BE2C (cell line): ENCODE data around the gene UCK1.

Experiments
- DNase-seq: peaks from one replicate; pipeline ENCODE4 v3.0.0-alpha.2; 2020
- H3K27me3 ChIP-seq: fragments of 250-450 bp; sonication (Bioruptor Pico); 2 replicates; pipeline ENCODE4 v1.5.1; 2020; ENCODE audit warnings: mild to moderate bottlenecking
- H3K36me3 ChIP-seq: fragments of 250-450 bp; sonication (Bioruptor Pico); 2 replicates; pipeline ENCODE4 v1.5.1; 2020; ENCODE audit warnings: mild to moderate bottlenecking
- H3K4me1 ChIP-seq: fragments of 250-450 bp; sonication (Bioruptor Pico); 2 replicates; pipeline ENCODE4 v1.5.1; 2020
- H3K4me3 ChIP-seq: 2 replicates; pipeline ENCODE4 v1.5.1; 2011; ENCODE audit warnings: low read depth, low read length
- H3K9me3 ChIP-seq: fragments of 250-450 bp; sonication (Bioruptor Pico); 2 replicates; pipeline ENCODE4 v1.5.1; 2020
- TF ChIP-seq, protein P1 (sequence below): IDR thresholded peaks from 2 replicates; pipeline ENCODE4 v1.5.1; 2012; ENCODE audit warnings: mild to moderate bottlenecking, low read depth, low read length

Gene UCK1

DNA sequence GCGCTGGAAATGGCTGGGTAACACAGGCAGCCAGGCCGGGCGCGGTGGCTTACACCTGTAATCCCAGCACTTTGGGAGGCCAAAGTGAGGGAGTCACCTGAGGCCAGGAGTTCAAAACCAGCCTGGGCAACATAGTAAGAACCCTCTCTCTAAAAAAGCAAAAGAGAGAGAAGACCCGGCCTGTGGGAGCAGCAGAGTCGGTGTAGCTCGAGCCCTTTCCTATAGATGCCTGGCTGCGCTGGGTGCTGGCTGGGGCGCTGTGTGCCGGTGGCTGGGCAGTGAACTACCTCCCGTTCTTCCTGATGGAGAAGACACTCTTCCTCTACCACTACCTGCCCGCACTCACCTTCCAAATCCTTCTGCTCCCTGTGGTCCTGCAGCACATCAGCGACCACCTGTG lies 9.2 kb downstream of the UCK1 start:
- TF ChIP-seq, protein P1, sequence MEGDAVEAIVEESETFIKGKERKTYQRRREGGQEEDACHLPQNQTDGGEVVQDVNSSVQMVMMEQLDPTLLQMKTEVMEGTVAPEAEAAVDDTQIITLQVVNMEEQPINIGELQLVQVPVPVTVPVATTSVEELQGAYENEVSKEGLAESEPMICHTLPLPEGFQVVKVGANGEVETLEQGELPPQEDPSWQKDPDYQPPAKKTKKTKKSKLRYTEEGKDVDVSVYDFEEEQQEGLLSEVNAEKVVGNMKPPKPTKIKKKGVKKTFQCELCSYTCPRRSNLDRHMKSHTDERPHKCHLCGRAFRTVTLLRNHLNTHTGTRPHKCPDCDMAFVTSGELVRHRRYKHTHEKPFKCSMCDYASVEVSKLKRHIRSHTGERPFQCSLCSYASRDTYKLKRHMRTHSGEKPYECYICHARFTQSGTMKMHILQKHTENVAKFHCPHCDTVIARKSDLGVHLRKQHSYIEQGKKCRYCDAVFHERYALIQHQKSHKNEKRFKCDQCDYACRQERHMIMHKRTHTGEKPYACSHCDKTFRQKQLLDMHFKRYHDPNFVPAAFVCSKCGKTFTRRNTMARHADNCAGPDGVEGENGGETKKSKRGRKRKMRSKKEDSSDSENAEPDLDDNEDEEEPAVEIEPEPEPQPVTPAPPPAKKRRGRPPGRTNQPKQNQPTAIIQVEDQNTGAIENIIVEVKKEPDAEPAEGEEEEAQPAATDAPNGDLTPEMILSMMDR = no peak
- Histone ChIP-seq H3K4me3 (no peak overlapping the region), H3K27me3 (no peaks in the 10 kb centered on the region), H3K4me1 (no peaks in the 10 kb centered on the region), H3K36me3 (peaks cover 58% of the 10 kb centered on the region), H3K9me3 (no peaks in the 10 kb centered on the region)
- no peak for DNase-seq

DNA sequence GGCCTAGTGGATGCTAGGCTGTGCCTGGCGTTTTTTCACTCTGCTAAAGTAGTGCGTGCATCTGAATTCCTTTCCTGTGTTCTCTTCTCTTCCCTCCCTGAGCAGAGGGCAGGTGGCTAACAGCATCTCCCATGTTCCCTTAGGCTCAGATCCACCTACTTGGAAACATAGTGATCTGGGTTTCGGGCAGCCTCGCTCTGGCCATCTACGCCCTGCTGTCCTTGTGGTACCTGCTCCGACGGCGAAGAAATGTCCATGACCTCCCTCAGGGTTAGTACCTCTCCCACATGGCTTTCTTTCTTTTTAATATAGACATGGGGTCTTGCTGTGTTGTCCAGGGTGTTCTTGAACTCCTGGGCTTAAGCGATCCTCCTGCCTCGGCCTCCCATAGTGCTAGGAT lies 9.9 kb downstream of the UCK1 start:
- DNase-seq = no peak
- H3K27me3 ChIP-seq = no peaks in the 10 kb centered on the region
- no peaks in the 10 kb centered on the region for H3K4me1 ChIP-seq
- H3K4me3 ChIP-seq = no peak overlapping the region
- peaks cover 64% of the 10 kb centered on the region for H3K36me3 ChIP-seq
- H3K9me3 ChIP-seq = no peaks in the 10 kb centered on the region
- TF ChIP-seq, protein P1 = no peak

DNA sequence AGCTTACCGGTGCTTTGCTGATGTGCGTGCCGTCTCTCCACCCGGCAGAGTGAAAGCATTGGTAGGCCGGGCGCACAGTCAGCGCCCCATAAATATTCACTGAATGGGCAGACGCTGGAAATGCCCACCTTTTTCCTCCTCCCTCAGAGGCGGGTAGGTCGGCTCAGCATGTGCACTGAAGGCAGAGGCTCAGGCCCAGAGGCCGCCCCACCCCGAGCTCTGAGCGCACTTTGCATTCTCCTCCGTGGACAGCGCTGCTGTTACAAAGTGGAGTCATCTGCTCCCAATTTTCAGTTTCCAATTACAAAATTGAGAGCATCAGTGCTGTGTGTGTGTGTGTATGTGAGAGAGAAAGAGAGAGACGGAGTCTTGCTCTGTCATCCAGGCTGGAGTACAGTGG lies 10.6 kb downstream of the UCK1 start:
- DNase-seq = no peak
- no peaks in the 10 kb centered on the region for H3K9me3 ChIP-seq
- no peaks in the 10 kb centered on the region for H3K4me1 ChIP-seq
- no peak overlapping the region for H3K4me3 ChIP-seq
- TF ChIP-seq, protein P1 = no peak
- H3K27me3 ChIP-seq = no peaks in the 10 kb centered on the region
- peaks cover 59% of the 10 kb centered on the region for H3K36me3 ChIP-seq

DNA sequence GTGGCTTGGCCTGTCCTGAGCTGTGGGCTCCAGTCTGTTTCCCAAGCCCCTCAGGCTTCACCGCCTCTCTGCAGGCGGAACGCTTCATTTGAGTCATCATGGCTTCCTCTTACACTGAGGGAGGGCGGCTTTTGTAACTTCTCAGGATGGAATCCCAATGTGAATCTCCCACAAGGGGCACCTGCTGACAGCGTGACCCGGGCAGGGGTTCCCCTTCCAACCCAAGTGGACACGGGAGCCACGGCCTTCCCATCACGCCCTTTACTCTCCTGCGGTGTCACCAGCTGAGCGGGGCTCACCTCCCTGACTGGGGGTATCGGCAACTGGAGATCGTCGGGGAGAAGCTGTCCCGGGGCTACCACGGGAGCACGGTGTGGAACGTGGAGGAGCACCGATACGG lies 12.5 kb downstream of the UCK1 start:
- Histone ChIP-seq H3K4me3 (no peak overlapping the region), H3K4me1 (no peaks in the 10 kb centered on the region), H3K36me3 (peaks cover 44% of the 10 kb centered on the region), H3K27me3 (no peaks in the 10 kb centered on the region), H3K9me3 (no peaks in the 10 kb centered on the region)
- DNase-seq = no peak
- TF ChIP-seq, protein P1 = no peak

DNA sequence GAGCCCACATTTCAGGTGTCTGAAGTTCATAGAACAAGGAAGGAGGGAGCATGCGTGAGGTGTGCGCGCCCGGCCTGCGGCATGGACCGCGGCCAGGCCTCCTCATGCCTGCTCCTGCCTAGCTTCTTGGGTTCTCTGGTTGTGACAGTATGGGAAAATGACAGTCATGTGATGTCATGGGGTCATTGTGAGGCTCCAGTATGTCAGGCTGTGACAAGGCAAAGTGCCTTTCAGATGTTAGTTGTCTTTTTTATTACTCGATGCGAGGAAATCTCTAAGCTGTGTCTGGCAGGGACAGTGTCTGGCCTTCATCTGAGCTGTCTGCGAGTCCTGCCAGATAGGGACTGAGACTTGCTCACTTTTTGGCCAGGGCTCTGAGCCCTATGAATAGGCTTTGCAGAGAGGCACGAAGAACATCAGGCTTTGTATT lies 13.3 kb downstream of the UCK1 start:
- H3K36me3 ChIP-seq = peaks cover 36% of the 10 kb centered on the region
- H3K4me3 ChIP-seq = no peak overlapping the region
- no peak for DNase-seq
- H3K4me1 ChIP-seq = no peaks in the 10 kb centered on the region
- TF ChIP-seq, protein P1 = no peak
- H3K27me3 ChIP-seq = no peaks in the 10 kb centered on the region
- no peaks in the 10 kb centered on the region for H3K9me3 ChIP-seq

DNA sequence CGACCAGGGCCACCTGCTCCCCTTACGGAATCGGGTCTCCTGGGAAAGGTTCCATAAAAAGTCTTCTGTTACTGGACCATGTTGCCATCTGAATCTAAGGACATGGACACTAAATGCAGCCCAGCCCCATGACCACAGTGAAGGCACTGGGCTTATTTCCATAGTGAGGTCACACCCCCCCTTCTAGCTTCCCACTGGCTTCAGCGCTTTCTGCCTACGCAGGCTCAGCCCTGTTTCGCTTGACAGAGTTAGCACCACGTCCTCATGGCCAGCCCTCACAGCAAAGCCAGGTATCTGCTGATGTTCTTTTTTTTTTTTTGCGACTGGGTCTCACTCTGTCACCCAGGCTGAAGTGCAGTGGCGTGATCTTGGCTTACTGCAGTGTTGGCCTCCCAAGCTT lies 14.1 kb downstream of the UCK1 start:
- H3K27me3 ChIP-seq = no peaks in the 10 kb centered on the region
- H3K36me3 ChIP-seq = peaks cover 39% of the 10 kb centered on the region
- H3K4me1 ChIP-seq = no peaks in the 10 kb centered on the region
- H3K4me3 ChIP-seq = no peak overlapping the region
- TF ChIP-seq, protein P1 = no peak
- DNase-seq = no peak
- no peaks in the 10 kb centered on the region for H3K9me3 ChIP-seq
